ENCODE data around the gene PLA2G10. TPM values are rescaled to one million over a fixed set of nuclear protein-coding genes. Genes with fewer than 3 reads are reported as not detected.
"Not testable (repeated sequence)": the region's sequence is repeated elsewhere in the genome, so short reads cannot be mapped to it uniquely, and the experiment has no call there.

Gene PLA2G10
- total and polyA plus RNA-seq, 4 donors, result not detected

DNA sequence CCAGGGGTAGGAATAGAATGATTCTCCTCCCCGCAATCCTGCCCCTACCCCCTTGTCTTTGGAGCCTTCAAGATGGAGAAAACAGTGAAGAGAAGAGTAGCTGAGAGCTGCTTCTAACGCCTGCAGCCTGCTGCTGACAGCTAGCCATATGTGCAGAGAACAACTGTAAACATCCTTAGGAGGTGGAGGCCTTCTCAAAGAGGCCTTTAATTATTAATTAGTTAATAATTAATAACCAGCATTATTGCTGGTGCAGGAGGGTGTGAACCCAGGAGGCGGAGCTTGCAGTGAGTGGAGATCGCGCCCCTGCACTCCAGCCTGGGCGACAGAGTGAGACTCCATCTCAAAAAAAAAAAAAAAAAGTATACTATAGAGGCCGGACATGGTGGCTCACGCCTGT, 52.9 kb downstream of the PLA2G10 start:
- 93% methylated on average over 8 of the region's 8 CpGs for WGBS, 2 donors
- DNase-seq, result no peak
- intact Hi-C loops (cut with DNase I), result no loop called here
- peaks cover 2 to 3% of the 10 kb centered on the region in 2 donors for H3K36me3 ChIP-seq (ENCODE audit: control insufficient read depth in 1 of 2, insufficient read depth in 2 of 2, low read length in 1 of 2)
- ATAC-seq (ENCODE audit: low FRiP score), result no peak
- no peaks in the 10 kb centered on the region for H3K27me3 ChIP-seq (ENCODE audit: control insufficient read depth in 1 of 2, insufficient read depth in 2 of 2, low read length in 1 of 2)
- no peaks in the 10 kb centered on the region for H3K9me3 ChIP-seq (ENCODE audit: control insufficient read depth, low read length)
- H3K4me3 ChIP-seq (ENCODE audit: low read length in 2 of 2), result no peak overlapping the region
- no peak overlapping the region for H3K27ac ChIP-seq (ENCODE audit: low read depth in 1 of 2, low read length in 2 of 2)
- H3K4me1 ChIP-seq (ENCODE audit: control insufficient read depth in 1 of 2, insufficient read depth in 2 of 2, low read length in 2 of 2), result no peaks in the 10 kb centered on the region

DNA sequence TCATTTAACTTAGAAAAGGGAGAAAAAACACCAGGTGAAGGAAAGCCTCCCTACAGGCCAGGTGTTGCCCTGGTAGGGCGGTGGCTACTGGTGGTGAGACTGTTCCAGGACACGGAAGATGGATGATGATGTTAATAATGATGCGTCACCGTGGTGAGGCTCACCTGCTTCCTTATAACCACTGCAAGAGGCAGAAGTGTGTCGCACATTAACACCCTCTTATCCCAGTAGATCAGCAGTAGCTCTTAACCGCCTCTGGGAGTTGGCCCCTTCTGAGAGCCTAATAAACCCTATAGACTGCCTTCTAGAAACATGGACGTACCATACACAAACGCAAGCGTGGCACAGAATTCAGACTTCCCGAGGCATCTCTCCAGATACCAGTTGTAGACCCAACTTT, 53.6 kb downstream of the PLA2G10 start:
- ATAC-seq (ENCODE audit: low FRiP score), result no peak
- Histone ChIP-seq H3K27ac (ENCODE audit: low read depth in 1 of 2, low read length in 2 of 2) (no peak overlapping the region), H3K4me1 (ENCODE audit: control insufficient read depth in 1 of 2, insufficient read depth in 2 of 2, low read length in 2 of 2) (no peaks in the 10 kb centered on the region), H3K36me3 (ENCODE audit: control insufficient read depth in 1 of 2, insufficient read depth in 2 of 2, low read length in 1 of 2) (peaks cover 2 to 3% of the 10 kb centered on the region in 2 donors), H3K27me3 (ENCODE audit: control insufficient read depth in 1 of 2, insufficient read depth in 2 of 2, low read length in 1 of 2) (no peaks in the 10 kb centered on the region), H3K9me3 (ENCODE audit: control insufficient read depth, low read length) (no peaks in the 10 kb centered on the region), H3K4me3 (ENCODE audit: low read length in 2 of 2) (no peak overlapping the region)
- WGBS, 2 donors, result 88 to 91% methylated on average over 10 of the region's 10 CpGs
- intact Hi-C loops (cut with DNase I), result no loop called here
- DNase-seq, result no peak

DNA sequence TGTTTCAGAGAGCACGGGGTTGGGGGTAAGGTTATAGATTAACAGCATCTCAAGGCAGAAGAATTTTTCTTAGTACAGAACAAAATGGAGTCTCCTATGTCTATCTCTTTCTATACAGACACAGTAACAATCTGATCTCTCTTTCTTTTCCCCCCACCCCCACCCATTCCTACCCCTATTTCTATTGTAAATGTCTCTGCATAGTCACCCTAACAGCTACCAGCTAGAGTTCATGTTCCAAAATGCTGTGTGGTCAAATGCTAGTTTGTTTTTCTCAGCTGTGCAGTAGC, 57.2 kb downstream of the PLA2G10 start:
- DNase-seq; H3K9me3 ChIP-seq (ENCODE audit: control insufficient read depth, low read length); intact Hi-C loops (cut with DNase I); H3K4me3 ChIP-seq (ENCODE audit: low read length in 2 of 2); H3K27ac ChIP-seq (ENCODE audit: low read depth in 1 of 2, low read length in 2 of 2); H3K27me3 ChIP-seq (ENCODE audit: control insufficient read depth in 1 of 2, insufficient read depth in 2 of 2, low read length in 1 of 2); H3K4me1 ChIP-seq (ENCODE audit: control insufficient read depth in 1 of 2, insufficient read depth in 2 of 2, low read length in 2 of 2); H3K36me3 ChIP-seq (ENCODE audit: control insufficient read depth in 1 of 2, insufficient read depth in 2 of 2, low read length in 1 of 2); ATAC-seq (ENCODE audit: low FRiP score): not testable (repeated sequence)
- WGBS, 2 donors, result 33 to 40% methylated on average over 1 of the region's 1 CpG

DNA sequence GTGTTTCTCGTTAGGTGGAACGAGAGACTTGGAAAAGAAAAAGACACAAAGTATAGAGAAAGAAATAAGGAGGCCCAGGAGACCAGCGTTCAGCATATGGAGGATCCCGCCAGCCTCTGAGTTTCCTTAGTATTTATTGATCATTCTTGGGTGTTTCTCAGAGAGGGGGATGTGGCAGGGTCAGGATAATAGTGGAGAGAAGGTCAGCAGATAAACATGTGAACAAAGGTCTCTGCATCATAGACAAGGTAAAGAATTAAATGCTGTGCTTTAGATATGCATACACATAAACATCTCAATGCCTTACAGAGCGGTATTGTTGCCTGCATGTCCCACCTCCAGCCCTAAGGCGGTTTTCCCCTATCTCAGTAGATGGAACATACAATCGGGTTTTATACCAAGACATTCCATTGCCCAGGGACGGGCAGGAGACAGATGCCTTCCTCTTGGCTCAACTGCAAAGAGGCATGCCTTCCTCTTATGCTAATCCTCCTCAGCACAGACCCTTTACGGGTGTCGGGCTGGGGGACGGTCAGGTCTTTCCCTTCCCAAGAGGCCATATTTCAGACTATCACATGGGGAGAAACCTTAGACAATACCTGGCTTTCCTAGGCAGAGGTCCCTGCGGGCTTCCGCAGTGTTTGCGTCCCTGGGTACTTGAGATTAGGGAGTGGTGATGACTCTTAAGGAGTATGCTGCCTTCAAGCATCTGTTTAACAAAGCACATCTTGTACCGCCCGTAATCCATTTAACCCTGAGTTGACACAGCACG, 57.7 kb downstream of the PLA2G10 start:
- H3K36me3 ChIP-seq (ENCODE audit: control insufficient read depth in 1 of 2, insufficient read depth in 2 of 2, low read length in 1 of 2); H3K27ac ChIP-seq (ENCODE audit: low read depth in 1 of 2, low read length in 2 of 2); H3K4me1 ChIP-seq (ENCODE audit: control insufficient read depth in 1 of 2, insufficient read depth in 2 of 2, low read length in 2 of 2); ATAC-seq (ENCODE audit: low FRiP score); H3K9me3 ChIP-seq (ENCODE audit: control insufficient read depth, low read length); H3K27me3 ChIP-seq (ENCODE audit: control insufficient read depth in 1 of 2, insufficient read depth in 2 of 2, low read length in 1 of 2); H3K4me3 ChIP-seq (ENCODE audit: low read length in 2 of 2); intact Hi-C loops (cut with DNase I); DNase-seq: not testable (repeated sequence)
- 49 to 52% methylated on average over 17 of the region's 17 CpGs for whole genome bisulfite sequencing, 2 donors

DNA sequence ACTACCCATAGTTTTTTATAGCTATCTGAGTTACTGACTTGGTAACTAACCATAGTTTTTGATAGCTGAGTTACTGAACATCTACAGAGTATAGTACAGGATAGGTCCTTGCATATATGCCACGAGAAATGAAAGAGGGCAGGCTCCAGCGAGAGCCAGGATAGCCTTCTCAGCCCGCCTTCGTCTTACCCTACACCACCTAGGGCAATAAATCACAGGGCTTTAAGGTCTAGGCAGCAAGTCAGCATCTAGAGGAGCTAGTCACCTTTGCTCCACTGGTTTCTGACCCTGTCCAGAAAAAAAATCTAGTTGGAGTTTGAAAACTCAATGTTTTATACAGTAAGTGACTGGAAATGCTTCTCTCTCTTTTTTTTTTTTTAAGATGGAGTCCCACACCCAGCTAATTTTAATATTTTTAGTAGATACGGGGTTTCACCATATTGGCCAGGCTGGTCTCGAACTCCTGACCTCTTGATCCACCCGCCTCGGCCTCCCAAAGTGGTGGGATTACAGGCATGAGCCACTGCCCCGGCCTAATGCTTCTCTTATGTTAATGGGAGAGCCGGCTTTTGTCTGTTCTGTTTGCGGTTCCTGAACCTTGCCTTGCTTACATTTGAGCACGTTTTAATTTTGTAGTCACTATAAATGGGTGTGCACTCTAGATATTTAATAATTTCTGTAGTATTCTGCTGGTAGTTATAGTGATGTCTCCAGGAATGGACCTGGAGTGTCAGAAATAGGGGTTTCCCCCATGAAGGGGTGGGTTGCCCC, 58.5 kb downstream of the PLA2G10 start:
- intact Hi-C loops (cut with DNase I), result no loop called here
- H3K4me3 ChIP-seq (ENCODE audit: low read length in 2 of 2), result no peak overlapping the region
- no peaks in the 10 kb centered on the region for H3K9me3 ChIP-seq (ENCODE audit: control insufficient read depth, low read length)
- DNase-seq, result peak in 1 of 2 donors; percentile 22
- no peak for ATAC-seq (ENCODE audit: low FRiP score)
- no peaks in the 10 kb centered on the region for H3K36me3 ChIP-seq (ENCODE audit: control insufficient read depth in 1 of 2, insufficient read depth in 2 of 2, low read length in 1 of 2)
- WGBS, 2 donors, result 67 to 69% methylated on average over 12 of the region's 12 CpGs
- no peaks in the 10 kb centered on the region for H3K4me1 ChIP-seq (ENCODE audit: control insufficient read depth in 1 of 2, insufficient read depth in 2 of 2, low read length in 2 of 2)
- H3K27me3 ChIP-seq (ENCODE audit: control insufficient read depth in 1 of 2, insufficient read depth in 2 of 2, low read length in 1 of 2), result no peaks in the 10 kb centered on the region
- no peak overlapping the region for H3K27ac ChIP-seq (ENCODE audit: low read depth in 1 of 2, low read length in 2 of 2)

DNA sequence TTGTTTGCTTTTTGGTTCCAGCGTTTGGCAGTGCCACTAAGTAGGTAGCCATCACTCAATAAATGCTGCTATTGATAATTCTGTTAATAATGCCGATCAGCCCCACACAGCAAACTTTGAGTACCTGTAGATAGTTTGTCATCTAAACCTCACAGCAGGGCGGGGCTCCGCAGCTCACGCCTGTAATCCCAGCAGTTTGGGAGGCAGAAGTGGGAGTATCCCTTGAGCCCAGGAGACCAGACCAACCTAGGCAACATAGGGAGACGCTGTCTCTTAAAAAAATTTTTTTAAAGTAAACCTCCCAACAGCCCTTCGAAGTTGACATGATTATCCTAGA, 59.8 kb downstream of the PLA2G10 start:
- intact Hi-C loops (cut with DNase I), result no loop called here
- H3K9me3 ChIP-seq (ENCODE audit: control insufficient read depth, low read length), result no peaks in the 10 kb centered on the region
- no peaks in the 10 kb centered on the region for H3K36me3 ChIP-seq (ENCODE audit: control insufficient read depth in 1 of 2, insufficient read depth in 2 of 2, low read length in 1 of 2)
- H3K4me3 ChIP-seq (ENCODE audit: low read length in 2 of 2), result no peak overlapping the region
- 63 to 65% methylated on average over 7 of the region's 7 CpGs for WGBS, 2 donors
- no peak overlapping the region for H3K27ac ChIP-seq (ENCODE audit: low read depth in 1 of 2, low read length in 2 of 2)
- no peaks in the 10 kb centered on the region for H3K27me3 ChIP-seq (ENCODE audit: control insufficient read depth in 1 of 2, insufficient read depth in 2 of 2, low read length in 1 of 2)
- DNase-seq (peak in 1 of 2 donors; percentile 47), ATAC-seq (ENCODE audit: low FRiP score) (no peak)
- H3K4me1 ChIP-seq (ENCODE audit: control insufficient read depth in 1 of 2, insufficient read depth in 2 of 2, low read length in 2 of 2), result no peaks in the 10 kb centered on the region

DNA sequence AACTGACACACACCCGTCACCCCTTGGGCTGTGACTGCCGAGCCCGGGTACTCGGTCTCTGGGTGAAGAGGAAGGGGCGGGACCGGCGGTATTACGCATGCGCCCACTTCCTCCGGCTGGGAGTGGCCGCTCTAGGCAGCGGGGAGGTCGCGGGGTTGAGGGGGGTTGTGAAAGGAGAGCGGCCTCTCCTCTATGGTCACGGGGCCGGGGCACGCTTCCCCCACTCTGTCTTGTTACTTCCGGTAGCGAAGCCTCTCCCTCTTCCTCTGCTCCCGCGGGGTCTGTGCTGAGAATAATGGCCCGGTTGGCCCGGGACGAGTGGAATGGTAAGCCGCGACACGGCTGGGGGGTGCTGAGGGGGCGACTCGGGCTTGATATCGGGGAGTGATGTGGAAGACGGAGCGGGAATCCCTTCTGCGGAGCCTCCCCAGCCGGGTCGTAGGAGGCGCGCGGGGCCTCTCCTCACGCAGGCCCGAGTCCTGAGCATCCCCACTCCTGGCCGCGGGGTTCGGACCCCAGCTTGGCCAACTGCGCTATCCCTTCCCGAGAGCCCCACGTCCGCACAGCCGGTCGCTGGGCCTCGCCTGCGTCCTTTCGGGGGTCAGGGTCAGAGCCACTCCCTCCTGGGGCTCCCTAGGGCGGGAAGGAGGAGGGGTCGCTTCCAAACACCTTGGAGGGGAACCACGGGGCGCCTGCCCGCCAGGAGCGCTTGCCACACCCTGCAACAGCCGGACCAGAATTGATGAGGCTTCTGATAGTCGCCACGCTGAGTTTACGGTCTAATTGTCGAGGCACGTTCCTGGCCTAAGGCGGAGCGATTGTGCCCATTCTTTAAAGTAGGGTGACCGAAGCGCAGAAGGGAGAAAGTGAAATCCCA, 61.2 kb downstream of the PLA2G10 start, which contains the start of gene BFAR:
TSS of gene BFAR (plus strand) at position 259 of the 877 bp plus-strand sequence. CDS start 11,396 bp downstream, outside the sequence.
- peak within 1 kb of the TSS; percentile 51 to 58 for H3K4me3 ChIP-seq (ENCODE audit: low read length in 2 of 2)
- H3K4me1 ChIP-seq (ENCODE audit: control insufficient read depth in 1 of 2, insufficient read depth in 2 of 2, low read length in 2 of 2), result no peaks in the 10 kb centered on the region
- H3K9me3 ChIP-seq (ENCODE audit: control insufficient read depth, low read length), result no peaks in the 10 kb centered on the region
- WGBS, 2 donors, result 0% methylated on average over 65 to 69 of the region's 69 CpGs
- peak within 1 kb of the TSS in 1 of 2 donors; percentile 90 for H3K27ac ChIP-seq (ENCODE audit: low read depth in 1 of 2, low read length in 2 of 2)
- no peaks in the 10 kb centered on the region for H3K36me3 ChIP-seq (ENCODE audit: control insufficient read depth in 1 of 2, insufficient read depth in 2 of 2, low read length in 1 of 2)
- peak; percentile 96 for ATAC-seq (ENCODE audit: low FRiP score)
- peak; percentile 100 for DNase-seq
- H3K27me3 ChIP-seq (ENCODE audit: control insufficient read depth in 1 of 2, insufficient read depth in 2 of 2, low read length in 1 of 2), result no peaks in the 10 kb centered on the region
- intact Hi-C loops (cut with DNase I), result no loop called here

DNA sequence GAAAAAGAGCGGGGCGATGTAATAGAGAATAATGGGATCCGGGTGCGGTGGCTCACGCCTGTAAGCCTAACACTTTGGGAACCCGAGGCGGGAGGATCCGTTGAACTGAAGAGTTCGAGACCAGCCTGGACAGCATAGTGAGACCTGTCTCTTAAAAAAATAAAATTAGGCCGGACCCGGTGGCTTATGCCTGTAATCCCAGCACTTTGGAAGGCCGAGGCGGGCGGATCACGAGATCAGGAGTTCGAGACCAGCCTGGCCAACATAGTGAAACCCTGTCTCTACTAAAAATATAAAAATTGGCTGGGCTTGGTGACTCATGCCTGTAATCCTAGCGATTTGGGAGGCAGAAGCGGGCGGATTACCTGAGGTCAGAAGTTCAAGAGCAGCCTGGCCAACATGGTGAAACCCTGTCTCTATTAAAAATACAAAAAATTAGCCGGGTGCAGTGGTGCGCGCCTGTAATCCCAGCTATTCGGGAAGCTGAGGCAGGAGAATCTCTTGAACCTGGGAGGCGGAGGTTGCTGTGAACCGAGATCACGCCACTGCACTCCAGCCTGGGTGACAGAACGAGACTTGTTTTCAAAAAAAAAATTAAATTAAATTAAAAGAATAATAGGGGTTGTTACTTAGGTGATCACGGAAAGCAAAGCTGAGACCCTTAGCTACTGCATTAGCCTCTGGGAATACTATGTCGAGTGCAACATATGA, 63.3 kb downstream of the PLA2G10 start:
- ATAC-seq (ENCODE audit: low FRiP score); H3K27me3 ChIP-seq (ENCODE audit: control insufficient read depth in 1 of 2, insufficient read depth in 2 of 2, low read length in 1 of 2); intact Hi-C loops (cut with DNase I); H3K36me3 ChIP-seq (ENCODE audit: control insufficient read depth in 1 of 2, insufficient read depth in 2 of 2, low read length in 1 of 2); H3K4me1 ChIP-seq (ENCODE audit: control insufficient read depth in 1 of 2, insufficient read depth in 2 of 2, low read length in 2 of 2); H3K9me3 ChIP-seq (ENCODE audit: control insufficient read depth, low read length): not testable (repeated sequence)
- peak overlapping the region in 1 of 2 donors; percentile 55 for H3K27ac ChIP-seq (ENCODE audit: low read depth in 1 of 2, low read length in 2 of 2)
- WGBS, 2 donors, result 83 to 84% methylated on average over 29 of the region's 29 CpGs
- peak in 1 of 2 donors; percentile 47 for DNase-seq
- peak overlapping the region in 1 of 2 donors; percentile 24 for H3K4me3 ChIP-seq (ENCODE audit: low read length in 2 of 2)

All from aorta (tissue), 5 donors.